Stimulated activated naive CD4-positive, alpha-beta T cell treated with Interleukin-2 at 50 U/mL for 16 hours (primary cell): Measurements from ENCODE around the gene TRIM71.

Source experiments
- DNase-seq: peaks from one replicate; lab custom pipeline; 2025; lab: John Stamatoyannopoulos, UW

TRIM71 gene

GRCh38 chr3:32866533-32866932, 48.7 kb downstream of the TRIM71 start:
- DNase-seq: no peak

GRCh38 chr3:32867954-32868353, 50.2 kb downstream of the TRIM71 start:
- DNase-seq: no peak

DNA sequence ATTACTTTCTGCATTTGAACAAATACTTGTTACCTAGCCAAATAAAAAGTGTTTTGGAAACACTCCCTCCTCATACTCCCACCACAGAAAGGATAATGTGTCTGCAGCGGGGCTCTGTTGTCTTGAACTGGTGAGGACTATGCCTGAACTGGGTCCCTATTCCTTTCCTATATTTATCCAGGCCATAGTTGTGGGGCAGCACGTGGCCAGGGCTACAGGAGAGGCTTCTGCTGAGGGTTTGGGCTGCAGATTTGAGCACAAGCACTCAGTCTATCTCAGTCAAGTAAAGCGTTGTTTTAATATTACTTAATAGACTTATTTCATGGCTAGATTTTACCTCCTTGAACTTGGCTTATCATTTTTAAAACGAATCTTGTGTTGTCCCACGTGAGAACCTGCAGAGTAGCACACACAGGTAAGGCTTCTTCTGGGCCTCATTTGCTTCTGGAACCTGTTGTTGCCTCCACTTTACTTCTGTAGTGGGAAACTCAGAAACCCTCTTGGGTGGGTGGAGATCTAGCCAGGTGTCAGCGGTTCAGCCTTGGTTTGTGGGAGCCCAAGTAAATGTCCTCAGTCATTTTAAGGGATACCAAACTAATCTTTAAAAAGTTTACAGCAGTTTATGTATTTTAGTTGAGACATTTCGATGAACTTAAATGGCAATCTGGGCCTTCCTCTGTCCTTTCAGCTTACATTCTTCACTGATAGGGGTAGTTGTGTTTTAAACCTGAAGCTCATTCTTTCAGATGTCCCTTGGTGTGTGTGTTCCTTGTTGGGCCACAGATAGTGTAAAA, 51.1 kb downstream of the TRIM71 start:
- DNase-seq: no peak

GRCh38 chr3:32869513-32870047, 51.8 kb downstream of the TRIM71 start:
- no peak for DNase-seq

GRCh38 chr3:32870373-32871095, 52.7 kb downstream of the TRIM71 start:
- DNase-seq: no peak

- no peak for DNase-seq
Measured at GRCh38 chr3:32871273-32871672, 53.5 kb downstream of the TRIM71 start.

DNA sequence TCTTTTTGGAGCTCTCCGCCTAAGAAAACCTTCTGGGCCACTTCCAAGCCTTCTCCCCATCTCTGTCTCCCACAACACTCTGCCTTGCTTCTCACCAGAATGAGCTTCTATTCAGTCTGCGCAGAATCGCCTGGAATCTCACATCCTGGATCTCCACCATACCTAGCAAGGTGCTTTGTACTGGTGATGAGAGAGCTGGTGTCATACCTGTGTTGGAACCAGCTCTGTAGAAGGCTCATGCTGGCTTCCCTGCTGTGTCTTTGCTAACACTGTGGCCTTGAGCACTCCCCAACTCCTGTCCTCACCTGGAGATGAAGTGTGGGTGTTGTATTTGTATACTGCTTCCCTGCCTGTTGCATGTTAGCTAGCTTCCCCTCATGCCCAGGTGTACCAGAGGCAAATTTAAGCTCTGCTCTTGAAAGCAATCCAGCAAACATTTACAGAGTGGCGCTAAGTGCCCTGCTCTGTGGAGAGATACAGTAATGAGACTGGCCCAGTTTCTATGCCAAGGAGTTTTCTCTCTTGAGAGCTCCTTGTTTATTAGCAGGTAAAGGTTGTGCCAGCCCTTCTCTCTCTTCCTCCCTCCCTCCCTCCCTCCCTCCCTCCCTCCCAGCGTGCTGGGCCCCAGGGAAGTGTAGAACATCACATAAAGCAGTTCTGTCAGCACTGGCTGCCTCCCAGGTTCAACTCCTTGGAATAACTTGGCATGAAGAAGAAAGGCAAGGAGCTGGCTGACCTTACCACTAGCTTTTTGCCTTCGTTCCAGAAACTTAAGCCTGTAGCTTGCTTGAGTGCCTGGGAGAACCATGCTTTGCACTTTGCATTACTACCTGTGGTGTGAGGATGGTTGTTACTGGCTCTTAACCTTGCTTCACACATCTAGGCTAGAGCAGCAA, 54.9 kb downstream of the TRIM71 start:
- no peak for DNase-seq

GRCh38 chr3:32873531-32874130, 55.8 kb downstream of the TRIM71 start:
- no peak for DNase-seq

GRCh38 chr3:32876920-32877319, 59.1 kb downstream of the TRIM71 start:
- DNase-seq: no peak

- no peak for DNase-seq
Measured at GRCh38 chr3:32877598-32877997, 59.8 kb downstream of the TRIM71 start.

DNA sequence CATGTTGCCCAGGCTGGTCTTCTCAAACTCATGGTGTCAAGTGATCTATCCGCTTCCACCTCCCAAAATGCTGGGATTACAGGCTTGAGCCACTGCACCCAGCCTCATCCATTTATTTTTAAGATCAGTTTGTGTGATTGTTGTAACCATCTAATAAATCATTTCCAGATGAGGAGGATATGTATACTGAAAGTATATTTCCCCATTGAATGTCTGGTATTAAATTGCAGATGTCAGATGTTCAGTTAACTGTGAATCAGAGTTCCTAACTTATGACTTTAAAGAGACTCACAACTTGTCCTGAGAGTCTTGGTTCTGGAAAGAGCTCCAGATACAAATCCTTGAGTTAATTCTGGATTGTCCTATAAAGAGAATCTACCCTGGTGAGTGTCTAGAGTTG, 62.4 kb downstream of the TRIM71 start:
- no peak for DNase-seq

- DNase-seq: no peak
Measured at GRCh38 chr3:32881624-32882023, 63.8 kb downstream of the TRIM71 start.

- DNase-seq: no peak
Measured at GRCh38 chr3:32882189-32882588, 64.4 kb downstream of the TRIM71 start.

DNA sequence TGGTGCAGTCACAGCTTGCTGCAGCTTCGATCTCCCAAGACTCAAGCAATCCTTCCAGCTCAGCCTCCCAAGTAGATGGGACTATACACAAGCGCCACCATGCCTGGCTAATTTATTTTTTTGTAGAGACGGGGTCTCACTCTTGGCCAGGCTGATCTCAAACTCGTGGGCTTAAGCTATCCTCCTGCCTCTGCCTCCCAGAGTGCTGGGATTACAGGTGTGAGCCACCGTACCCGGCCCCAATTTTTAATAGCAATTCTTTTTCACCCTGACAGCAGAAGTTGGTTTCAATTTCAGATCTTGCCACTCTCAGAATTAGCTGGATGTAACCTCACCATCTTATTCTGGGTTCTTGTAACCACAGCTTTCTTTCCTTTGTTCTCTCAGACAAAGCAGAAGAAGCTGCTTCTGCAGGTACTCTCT, 64.8 kb downstream of the TRIM71 start:
- no peak for DNase-seq

DNA sequence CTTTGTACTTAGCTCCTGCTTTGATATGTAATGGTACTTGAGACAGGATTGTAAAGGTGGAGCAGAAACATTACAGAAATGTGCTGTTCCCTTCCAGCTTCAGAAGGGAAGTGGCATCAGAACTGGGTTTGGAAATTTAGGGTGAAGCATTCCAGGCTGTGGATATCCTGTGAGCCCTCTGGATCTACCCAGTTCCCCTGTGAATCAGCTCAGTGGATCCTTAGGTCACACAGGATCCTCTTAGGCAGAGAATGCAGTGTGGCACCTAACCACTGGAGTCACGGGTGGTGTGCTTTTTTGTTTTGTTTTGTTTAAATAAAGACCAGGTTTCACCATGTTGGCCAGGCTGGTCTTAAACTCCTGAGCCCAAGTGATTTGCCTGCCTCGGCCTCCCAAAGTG, 66.0 kb downstream of the TRIM71 start:
- no peak for DNase-seq

- no peak for DNase-seq
Measured at GRCh38 chr3:32884591-32884990, 66.8 kb downstream of the TRIM71 start.

DNA sequence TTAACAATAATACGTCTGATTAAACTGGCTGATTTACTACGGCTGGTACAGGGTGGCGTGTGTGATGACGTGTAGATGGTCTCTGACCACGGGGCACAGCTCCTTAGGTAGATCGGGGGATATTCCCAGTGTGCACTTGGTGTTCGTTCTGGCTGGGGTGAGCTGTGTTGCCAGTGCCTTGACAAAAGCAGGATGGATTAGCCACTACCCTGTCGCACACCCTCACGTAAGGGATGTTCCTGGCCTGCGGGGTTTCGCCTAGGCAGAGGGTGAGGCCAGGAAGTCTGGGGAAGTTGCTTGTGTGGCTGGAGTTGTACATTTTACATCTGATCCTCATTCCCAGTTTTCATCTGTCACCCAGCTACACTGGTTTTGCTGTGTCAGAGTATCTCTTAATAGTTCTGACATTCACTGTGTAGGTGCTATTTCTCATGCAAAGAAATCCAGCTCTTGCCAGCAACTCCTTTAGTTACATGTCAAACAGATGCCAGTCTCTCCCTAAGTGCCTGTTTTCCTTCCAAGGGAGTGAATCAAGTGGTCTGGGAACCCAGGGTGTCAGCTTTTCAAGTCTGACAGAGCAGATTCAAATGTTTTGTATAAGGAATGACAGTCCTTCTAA, 67.6 kb downstream of the TRIM71 start:
- no peak for DNase-seq

GRCh38 chr3:32886296-32886695, 68.5 kb downstream of the TRIM71 start:
- no peak for DNase-seq

DNA sequence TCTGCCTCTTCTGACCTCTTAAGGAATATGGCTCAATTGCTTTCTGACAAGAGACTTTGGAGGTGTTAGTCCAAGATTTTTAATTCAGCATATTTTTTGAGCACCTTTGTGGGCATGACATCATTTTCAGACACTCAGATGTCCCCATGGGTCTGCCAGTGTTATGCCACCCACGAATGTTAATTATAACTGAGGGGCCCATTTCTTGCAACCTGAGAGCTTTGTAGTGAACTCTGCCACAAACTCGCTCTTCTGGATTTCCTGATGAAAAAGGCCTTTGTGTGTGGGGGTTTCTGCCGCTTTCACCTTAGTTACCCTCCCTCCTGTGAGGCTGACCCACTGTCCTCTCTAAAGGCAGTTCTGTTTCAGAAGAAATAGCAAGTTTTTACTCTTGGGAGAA, 69.1 kb downstream of the TRIM71 start:
- DNase-seq: no peak

GRCh38 chr3:32888739-32889138, 70.9 kb downstream of the TRIM71 start:
- DNase-seq: no peak
